Activated naive CD4-positive, alpha-beta T cell treated with anti-CD3 and anti-CD28 coated beads, Interleukin-2, amount 50 U/mL, for 24 hours (primary cell): Measurements from ENCODE around the gene THAP4.
A peak's percentile ranks its signal among the peaks of the same experiment; 100 is the strongest.
"Not testable (repeated sequence)": the region's sequence is repeated elsewhere in the genome, so short reads cannot be mapped to it uniquely, and the experiment has no call there.

Experiments
- H3K27ac Mint-ChIP-seq: one replicate; pipeline ENCODE4 v1.8.0; 2021; ENCODE audit warnings: mild to moderate bottlenecking, mixed read lengths
- H3K27me3 Mint-ChIP-seq: one replicate; pipeline ENCODE4 v1.8.0; 2021; ENCODE audit warnings: mixed read lengths
- H3K36me3 Mint-ChIP-seq: one replicate; pipeline ENCODE4 v1.8.0; 2021; ENCODE audit warnings: mixed read lengths
- H3K4me1 Mint-ChIP-seq: one replicate; pipeline ENCODE4 v1.8.0; 2021; ENCODE audit warnings: mixed read lengths
- H3K4me3 Mint-ChIP-seq: one replicate; pipeline ENCODE4 v1.8.0; 2021; ENCODE audit warnings: mild to moderate bottlenecking, mixed read lengths
- H3K9me3 Mint-ChIP-seq: one replicate; pipeline ENCODE4 v1.8.0; 2021; ENCODE audit warnings: mixed read lengths

THAP4 gene

GRCh38 chr2:241592126-241592845, 44.7 kb downstream of the THAP4 start:
- Mint-ChIP-seq H3K4me1 (no peaks in the 10 kb centered on the region), H3K36me3 (peaks cover 21% of the 10 kb centered on the region), H3K4me3 (no peak overlapping the region), H3K27ac (peak overlapping the region; percentile 51), H3K9me3 (no peaks in the 10 kb centered on the region), H3K27me3 (no peaks in the 10 kb centered on the region)

GRCh38 chr2:241590496-241591455, 46.2 kb downstream of the THAP4 start:
- H3K9me3 Mint-ChIP-seq, H3K27ac Mint-ChIP-seq, H3K4me3 Mint-ChIP-seq, H3K27me3 Mint-ChIP-seq, H3K4me1 Mint-ChIP-seq: not testable (repeated sequence)
- peaks cover 31% of the 10 kb centered on the region for H3K36me3 Mint-ChIP-seq

- not testable (repeated sequence) for H3K27ac Mint-ChIP-seq
- peaks cover 36% of the 10 kb centered on the region for H3K36me3 Mint-ChIP-seq
These were observed 47.1 kb downstream of the THAP4 start for GRCh38 chr2:241589863-241590262.

GRCh38 chr2:241586564-241587264, 50.2 kb downstream of the THAP4 start:
- H3K27ac Mint-ChIP-seq: no peak overlapping the region

More at GRCh38 chr2:241589863-241590262, 47.1 kb downstream of the THAP4 start:
- H3K9me3 Mint-ChIP-seq, H3K27me3 Mint-ChIP-seq, H3K4me1 Mint-ChIP-seq, H3K4me3 Mint-ChIP-seq: not testable (repeated sequence)

GRCh38 chr2:241584436-241584835, 52.5 kb downstream of the THAP4 start:
- H3K36me3 Mint-ChIP-seq: peaks cover 44% of the 10 kb centered on the region
- H3K27me3 Mint-ChIP-seq: no peaks in the 10 kb centered on the region
- no peak overlapping the region for H3K4me3 Mint-ChIP-seq
- no peaks in the 10 kb centered on the region for H3K4me1 Mint-ChIP-seq
- H3K27ac Mint-ChIP-seq: no peak overlapping the region
- H3K9me3 Mint-ChIP-seq: peaks cover 7% of the 10 kb centered on the region

More at GRCh38 chr2:241586564-241587264, 50.2 kb downstream of the THAP4 start:
- peaks cover 7% of the 10 kb centered on the region for H3K9me3 Mint-ChIP-seq
- H3K4me1 Mint-ChIP-seq: no peaks in the 10 kb centered on the region
- H3K4me3 Mint-ChIP-seq: no peak overlapping the region
- H3K27me3 Mint-ChIP-seq: no peaks in the 10 kb centered on the region
- H3K36me3 Mint-ChIP-seq: peaks cover 45% of the 10 kb centered on the region

DNA sequence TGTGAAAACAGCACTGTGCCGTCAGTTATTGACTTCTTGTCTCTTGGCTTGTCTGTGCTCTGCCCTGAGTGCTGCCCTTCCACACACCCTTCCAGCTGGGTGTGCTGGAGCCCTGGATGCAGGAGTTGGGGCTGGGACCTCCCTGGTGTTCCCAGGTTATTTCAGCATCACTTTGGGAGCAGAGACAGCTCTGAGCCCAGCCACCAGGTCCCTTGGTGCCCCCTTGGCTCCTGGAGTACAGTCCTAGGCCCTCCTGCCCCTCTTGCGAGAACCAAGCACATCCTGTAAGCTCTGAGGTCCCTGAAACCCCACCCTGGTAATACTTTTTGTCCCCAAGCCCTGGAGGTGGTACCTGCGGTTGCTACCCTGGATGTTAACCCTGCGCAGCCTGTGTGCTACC, 54.2 kb downstream of the THAP4 start:
- H3K36me3 Mint-ChIP-seq: peaks cover 34% of the 10 kb centered on the region
- peaks cover 7% of the 10 kb centered on the region for H3K9me3 Mint-ChIP-seq
- H3K27me3 Mint-ChIP-seq: no peaks in the 10 kb centered on the region
- H3K4me3 Mint-ChIP-seq: no peak overlapping the region
- no peak overlapping the region for H3K27ac Mint-ChIP-seq
- no peaks in the 10 kb centered on the region for H3K4me1 Mint-ChIP-seq

DNA sequence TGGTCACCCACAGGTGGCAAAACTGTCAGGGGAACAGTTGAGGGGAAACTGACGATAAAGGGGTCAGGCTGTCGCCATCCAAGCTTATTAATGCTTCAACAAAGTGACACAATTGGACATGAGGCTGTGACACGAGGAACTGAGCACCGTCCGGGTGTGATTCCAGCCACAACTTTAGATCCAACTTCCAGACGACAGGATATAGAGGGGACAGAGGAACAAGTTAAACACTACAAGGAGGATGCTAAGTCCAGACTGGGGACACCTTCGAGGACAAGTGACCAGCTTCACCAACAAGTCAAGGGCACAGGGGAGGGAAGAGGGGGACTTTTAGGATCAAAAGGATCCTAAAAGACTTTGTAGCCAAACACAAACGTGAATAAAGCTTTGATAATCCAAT, 54.6 kb downstream of the THAP4 start:
- peaks cover 31% of the 10 kb centered on the region for H3K36me3 Mint-ChIP-seq
- H3K4me3 Mint-ChIP-seq: no peak overlapping the region
- H3K27me3 Mint-ChIP-seq: no peaks in the 10 kb centered on the region
- no peaks in the 10 kb centered on the region for H3K4me1 Mint-ChIP-seq
- peaks cover 7% of the 10 kb centered on the region for H3K9me3 Mint-ChIP-seq
- no peak overlapping the region for H3K27ac Mint-ChIP-seq

GRCh38 chr2:241579281-241579680, 57.7 kb downstream of the THAP4 start:
- H3K4me1 Mint-ChIP-seq: no peaks in the 10 kb centered on the region
- peaks cover 16% of the 10 kb centered on the region for H3K36me3 Mint-ChIP-seq
- no peaks in the 10 kb centered on the region for H3K9me3 Mint-ChIP-seq
- H3K4me3 Mint-ChIP-seq: no peak overlapping the region
- H3K27ac Mint-ChIP-seq: no peak overlapping the region
- H3K27me3 Mint-ChIP-seq: no peaks in the 10 kb centered on the region

DNA sequence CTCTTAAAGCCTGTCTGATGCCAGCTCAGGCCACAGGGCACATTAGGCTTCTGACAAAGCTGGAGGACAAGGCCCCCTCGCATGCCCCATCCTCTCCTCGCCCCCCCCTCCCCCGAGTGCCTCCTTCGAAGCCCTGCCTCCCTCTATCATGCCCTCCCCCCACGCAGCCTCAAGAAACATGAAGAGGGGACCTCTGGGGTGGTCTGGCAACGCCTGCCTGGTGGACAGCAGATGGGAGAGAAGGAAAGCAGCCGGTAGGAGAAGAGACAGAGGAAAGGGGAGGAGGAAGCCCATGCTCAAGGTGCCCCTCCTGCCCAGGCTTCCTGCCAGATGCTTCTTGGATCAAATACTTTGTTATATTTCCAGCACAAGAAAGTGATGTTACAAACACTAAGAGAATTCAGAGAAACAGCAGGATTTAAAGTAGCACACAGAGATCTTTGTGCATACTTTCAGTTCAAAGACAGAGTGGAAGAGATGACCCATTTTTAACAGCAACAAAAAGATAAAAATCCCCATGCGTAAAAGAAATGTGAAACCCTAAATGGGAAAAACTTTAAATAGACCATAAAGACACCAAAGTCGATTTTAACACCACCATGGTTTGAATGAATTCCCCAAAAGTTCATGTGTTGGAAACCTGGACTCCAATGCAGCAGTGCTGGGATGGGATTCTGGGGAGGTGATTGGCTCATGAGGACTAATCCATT, 59.4 kb downstream of the THAP4 start:
- Mint-ChIP-seq H3K27ac (no peak overlapping the region), H3K36me3 (peaks cover 13% of the 10 kb centered on the region), H3K4me3 (no peak overlapping the region), H3K27me3 (no peaks in the 10 kb centered on the region), H3K9me3 (no peaks in the 10 kb centered on the region), H3K4me1 (no peaks in the 10 kb centered on the region)

DNA sequence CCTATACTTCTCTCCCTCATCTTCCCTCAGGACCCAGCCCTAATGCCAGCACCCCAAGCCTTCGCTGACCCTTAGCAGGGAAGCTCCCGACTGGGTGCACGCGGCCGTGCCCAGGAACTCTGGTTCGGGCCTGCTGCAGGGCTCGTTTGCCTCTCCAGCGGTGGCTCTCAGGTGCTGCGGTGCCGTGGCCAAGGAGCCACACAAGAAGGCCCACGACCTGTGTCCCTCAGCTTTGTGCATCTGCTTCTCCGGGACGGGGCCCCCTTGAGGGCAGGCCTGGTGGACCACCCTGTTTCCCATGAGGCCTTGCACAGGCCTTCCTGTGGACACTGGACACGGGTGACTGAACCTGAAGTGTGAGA, 60.7 kb downstream of the THAP4 start:
- Mint-ChIP-seq H3K9me3 (no peaks in the 10 kb centered on the region), H3K4me1 (no peaks in the 10 kb centered on the region), H3K27ac (no peak overlapping the region), H3K27me3 (no peaks in the 10 kb centered on the region), H3K36me3 (peaks cover 4% of the 10 kb centered on the region), H3K4me3 (no peak overlapping the region)

DNA sequence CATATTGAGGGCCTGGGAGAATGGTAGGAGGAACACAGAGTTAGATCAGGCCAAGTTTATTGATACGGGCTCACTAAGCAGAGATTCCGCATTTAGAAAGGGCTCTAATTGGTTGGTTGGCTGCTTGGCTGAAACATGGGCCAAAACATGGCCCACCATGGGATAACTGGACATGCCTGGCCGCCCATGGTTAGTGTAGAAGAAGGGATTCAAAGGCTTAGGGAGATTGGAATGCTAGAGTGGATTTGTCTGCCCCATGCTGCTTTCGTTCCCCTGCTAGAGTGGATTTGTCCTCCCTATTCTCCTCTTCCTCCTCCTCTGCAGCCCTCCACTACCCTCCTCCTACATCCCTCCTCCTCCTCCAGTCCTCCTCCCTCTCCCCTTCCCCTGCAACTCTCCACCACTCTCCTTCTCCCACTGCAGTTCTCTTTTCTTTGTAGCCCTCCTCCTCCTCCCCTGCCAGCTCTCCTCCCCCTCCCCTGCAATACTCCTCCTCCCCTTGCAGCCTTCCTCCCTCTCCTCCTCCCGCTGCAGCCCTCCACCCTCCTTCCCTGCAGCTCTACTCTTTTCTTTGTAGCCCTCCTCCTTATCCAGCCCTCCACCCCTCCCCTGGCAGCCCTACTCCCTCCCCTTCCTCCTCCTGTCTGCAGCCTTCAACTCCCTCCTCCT, 61.2 kb downstream of the THAP4 start:
- Mint-ChIP-seq H3K4me3 (no peak overlapping the region), H3K9me3 (no peaks in the 10 kb centered on the region), H3K4me1 (no peaks in the 10 kb centered on the region), H3K27me3 (no peaks in the 10 kb centered on the region), H3K36me3 (peaks cover 4% of the 10 kb centered on the region), H3K27ac (no peak overlapping the region)

DNA sequence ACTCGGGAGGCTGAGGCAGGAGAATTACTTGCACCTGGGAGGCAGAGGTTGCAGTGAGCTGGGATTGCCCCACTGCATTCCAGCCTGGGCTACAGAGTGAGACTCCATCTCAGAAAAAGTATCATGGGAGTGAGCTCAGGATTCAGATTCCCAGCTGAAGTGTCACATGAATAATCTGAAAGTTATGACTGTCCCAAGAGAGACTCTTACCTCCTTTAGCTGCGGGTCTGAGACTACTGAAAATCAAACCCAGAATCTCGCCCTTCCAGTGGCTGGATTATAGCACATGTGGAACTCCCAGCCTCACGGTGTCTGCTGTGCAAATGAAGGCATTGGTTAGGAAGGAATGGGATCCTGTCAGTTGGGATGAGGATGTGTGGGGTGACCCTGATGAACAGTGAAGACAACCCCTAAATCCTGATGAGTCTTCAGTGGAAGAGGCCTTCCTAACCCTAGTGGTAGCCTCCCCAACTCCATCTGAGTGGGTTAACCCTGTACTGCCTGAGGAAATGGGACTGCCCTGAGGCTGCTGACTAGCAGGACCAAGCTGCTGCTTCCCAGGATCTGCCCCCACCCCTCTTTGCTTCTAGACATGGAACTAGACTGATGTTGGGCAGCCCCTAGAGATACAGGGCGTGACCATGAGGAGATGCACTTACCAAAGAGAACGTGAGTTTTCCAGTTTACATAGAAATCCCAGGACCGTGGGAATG, 61.9 kb downstream of the THAP4 start:
- no peak overlapping the region for H3K27ac Mint-ChIP-seq
- H3K4me1 Mint-ChIP-seq: no peaks in the 10 kb centered on the region
- no peaks in the 10 kb centered on the region for H3K27me3 Mint-ChIP-seq
- H3K4me3 Mint-ChIP-seq: no peak overlapping the region
- H3K36me3 Mint-ChIP-seq: peaks cover 2% of the 10 kb centered on the region
- H3K9me3 Mint-ChIP-seq: no peaks in the 10 kb centered on the region

- no peaks in the 10 kb centered on the region for H3K27me3 Mint-ChIP-seq
- H3K9me3 Mint-ChIP-seq: no peaks in the 10 kb centered on the region
- no peaks in the 10 kb centered on the region for H3K4me1 Mint-ChIP-seq
- no peak overlapping the region for H3K27ac Mint-ChIP-seq
- no peak overlapping the region for H3K4me3 Mint-ChIP-seq
- peaks cover 4% of the 10 kb centered on the region for H3K36me3 Mint-ChIP-seq
These were observed 63.2 kb downstream of the THAP4 start for GRCh38 chr2:241573741-241574140.

- not testable (repeated sequence) for H3K9me3 Mint-ChIP-seq, H3K4me3 Mint-ChIP-seq, H3K27ac Mint-ChIP-seq, H3K27me3 Mint-ChIP-seq, H3K4me1 Mint-ChIP-seq, H3K36me3 Mint-ChIP-seq
These were observed 63.9 kb downstream of the THAP4 start for GRCh38 chr2:241572915-241573651.
